MV-4-11 (cell line): ENCODE data around the gene TMEM42.

Source experiments
- DNase-seq: peaks from one replicate; lab custom pipeline; 2025; lab: John Stamatoyannopoulos, UW

The TMEM42 gene

DNA sequence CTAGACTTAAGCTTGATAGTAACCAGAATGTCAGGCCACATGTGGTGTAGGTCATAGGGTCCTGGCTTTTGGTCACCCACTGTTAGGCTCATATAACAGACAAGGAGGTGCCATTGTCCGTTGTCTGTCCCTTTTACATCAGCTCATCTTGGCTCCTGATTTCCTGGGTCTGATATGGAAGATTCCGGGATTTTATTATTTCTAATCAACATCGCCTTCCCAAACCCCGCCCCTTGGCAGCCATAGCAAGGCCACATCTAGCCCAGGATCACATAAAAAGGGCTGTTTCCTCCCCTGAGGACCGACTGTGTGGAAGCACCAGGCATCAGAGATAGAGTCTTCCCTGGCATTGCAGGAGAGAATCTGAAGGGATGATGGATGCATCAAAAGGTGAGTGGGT, 12.6 kb downstream of the TMEM42 start, which contains the start of gene TGM4:
TGM4 (plus strand) TSS at position 301 of the 400 bp plus-strand sequence; CDS start at position 372, 71 bp downstream.
- no peak for DNase-seq

DNA sequence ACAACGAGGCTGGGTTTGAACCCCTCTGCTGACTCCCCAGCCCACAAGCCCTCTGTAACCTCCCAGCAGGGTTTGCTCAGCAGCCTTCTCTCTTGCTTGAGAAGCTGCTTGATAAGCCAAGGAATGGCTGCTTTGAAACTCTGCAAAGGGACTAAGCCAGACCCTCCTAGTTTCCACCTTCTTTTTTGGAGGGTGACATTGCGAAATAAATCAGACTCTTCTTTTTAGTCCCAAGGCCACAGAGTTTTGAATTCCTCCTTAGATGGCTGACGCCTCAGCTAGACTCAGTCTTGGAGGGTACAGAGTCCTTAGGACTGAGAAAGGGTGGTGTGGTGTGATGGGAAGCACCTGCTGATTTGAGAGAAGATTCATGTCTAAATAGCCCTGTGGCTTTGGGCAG, 13.9 kb downstream of the TMEM42 start:
- DNase-seq, result no peak

DNA sequence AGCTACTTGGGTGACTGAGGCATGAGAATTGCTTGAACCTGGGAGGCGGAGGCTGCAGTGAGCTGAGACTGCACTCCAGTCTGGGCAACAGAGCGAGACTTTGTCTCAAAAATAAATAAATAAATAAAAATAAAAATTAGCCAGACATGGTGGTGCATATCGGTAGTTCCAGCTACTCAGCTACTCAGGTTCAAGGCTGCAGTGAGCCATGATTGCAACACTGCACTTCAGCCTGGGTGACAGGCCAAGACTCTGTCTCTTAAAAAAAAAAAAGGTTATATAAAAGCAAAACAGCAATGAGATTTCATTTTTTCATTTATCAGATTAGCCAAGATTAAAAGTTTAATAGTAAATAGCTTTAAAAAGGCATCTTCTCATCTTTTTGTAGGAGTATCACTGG, 15.6 kb downstream of the TMEM42 start:
- DNase-seq, result no peak

DNA sequence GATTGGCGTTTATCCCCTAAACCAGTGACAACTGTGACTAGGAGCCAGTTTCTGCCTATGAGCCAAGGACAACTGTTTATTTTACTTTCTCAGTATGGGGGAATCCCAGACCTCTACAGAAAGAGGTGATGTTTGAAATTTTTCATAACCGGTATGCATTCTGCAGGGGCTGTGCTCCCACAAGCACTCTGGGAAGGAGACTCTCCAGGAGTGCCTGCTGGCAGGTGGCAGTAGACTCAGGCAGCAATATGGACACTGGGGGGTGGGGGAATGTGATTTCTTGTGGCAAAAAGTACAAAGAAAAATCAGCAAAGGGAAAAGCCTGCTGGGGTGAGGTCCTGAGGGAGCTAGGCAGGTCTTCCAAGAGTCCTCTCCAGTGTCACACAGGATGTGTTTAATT, 18.6 kb downstream of the TMEM42 start:
- no peak for DNase-seq

- no peak for DNase-seq
Measured at GRCh38 chr3:44883213-44883955, 21.7 kb downstream of the TMEM42 start.

GRCh38 chr3:44883999-44884431, 22.3 kb downstream of the TMEM42 start:
- DNase-seq, result no peak

DNA sequence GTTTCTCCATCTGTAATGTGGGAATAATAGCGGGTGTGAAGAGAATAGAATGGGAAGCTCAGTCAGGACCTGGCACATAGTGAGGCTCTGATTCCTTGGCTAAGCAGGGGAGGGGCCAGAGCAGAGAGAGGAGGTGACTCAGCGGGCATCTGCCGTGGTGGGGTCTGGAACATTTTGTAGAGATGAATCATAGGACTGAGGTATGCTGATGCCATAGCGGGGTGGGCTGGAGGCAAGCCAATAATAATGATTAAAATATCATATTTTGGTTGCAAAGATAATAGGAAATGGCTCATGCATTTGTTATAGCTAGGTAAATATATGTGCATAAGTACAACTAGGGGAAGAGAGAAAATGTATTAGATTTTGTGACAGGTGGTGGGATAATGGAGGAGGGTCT, 23.9 kb downstream of the TMEM42 start:
- no peak for DNase-seq

- DNase-seq, result no peak
Measured at GRCh38 chr3:44886561-44886960, 24.8 kb downstream of the TMEM42 start.

GRCh38 chr3:44887101-44887500, 25.4 kb downstream of the TMEM42 start:
- no peak for DNase-seq

DNA sequence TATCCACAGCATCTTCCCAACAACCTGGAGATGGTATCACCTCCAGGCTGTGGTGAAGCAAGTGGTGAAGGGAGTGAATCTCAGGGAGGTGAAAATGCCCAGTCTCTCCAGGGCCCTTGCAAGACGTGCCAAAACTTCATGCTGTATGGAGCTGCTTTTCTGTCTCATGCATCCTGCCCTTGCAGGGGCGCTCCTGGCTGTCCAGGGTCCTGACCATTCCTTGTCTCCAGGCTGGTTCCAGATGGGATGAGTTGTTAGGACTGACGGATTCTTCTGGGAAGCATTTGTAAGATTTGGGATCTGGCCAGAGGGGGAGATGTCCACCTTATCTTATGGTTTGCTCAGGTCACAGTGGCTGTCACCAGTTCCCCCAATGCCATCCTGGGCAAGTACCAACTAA, 28.5 kb downstream of the TMEM42 start:
- no peak for DNase-seq

- DNase-seq, result peak; percentile 72
Measured at GRCh38 chr3:44890852-44891251, 29.1 kb downstream of the TMEM42 start.

DNA sequence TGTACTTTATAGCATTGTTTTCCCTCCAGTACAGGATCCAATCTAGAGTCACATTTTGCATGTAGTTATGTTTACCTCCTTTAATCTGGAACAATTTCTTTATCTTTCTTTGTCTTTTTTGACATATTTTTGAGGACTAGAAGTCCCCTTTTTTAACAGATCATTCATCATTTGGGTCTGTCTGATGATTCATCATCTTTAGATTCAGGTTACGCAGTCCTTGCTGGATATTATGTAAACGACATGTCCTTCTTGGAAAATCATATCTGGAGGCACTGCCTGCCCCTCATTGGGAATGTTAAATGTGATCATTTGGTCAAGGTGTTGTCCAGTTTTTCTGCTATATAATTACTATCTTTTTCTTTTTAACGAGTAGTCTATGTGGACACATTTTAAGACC, 31.0 kb downstream of the TMEM42 start:
- no peak for DNase-seq

DNA sequence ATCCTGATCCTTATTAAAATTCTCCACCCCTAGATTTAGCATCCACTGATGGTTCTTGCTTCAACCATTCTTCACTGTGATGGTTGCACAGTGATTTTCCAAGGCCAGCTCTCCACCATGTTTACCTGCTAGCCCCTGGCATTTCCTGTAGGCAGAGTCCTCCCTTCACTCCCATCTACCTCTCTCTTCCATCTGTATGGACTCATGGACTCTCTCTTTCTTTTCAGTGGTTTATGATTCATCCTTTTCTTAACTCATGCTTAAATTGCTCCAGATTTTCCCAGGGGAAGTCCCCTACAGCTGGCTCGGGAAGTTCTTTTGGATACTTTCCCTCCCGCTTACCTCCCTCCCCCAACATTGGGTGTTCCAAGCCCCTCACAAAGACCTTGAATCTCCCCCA, 31.4 kb downstream of the TMEM42 start:
- DNase-seq, result no peak

- DNase-seq, result no peak
Measured at GRCh38 chr3:44894485-44894884, 32.8 kb downstream of the TMEM42 start.

DNA sequence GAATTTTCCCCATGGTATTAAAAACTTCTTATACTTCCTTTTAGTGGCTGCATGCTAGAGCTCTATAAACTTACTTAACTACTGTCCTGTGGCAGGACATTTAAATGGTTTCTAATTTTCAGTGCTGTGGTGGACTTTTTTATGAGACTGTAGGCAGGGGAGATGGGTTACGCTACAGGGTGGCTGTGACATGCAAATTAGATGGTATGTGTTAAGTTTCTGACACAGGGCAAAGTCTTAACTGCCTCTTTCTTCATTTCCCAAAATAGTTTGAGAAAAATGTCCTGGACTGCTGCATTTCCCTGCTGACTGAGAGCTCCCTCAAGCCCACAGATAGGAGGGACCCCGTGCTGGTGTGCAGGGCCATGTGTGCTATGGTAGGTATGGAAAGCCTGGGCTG, 34.7 kb downstream of the TMEM42 start:
- peak; percentile 49 for DNase-seq

- DNase-seq, result no peak
Measured at GRCh38 chr3:44899683-44900367, 38.1 kb downstream of the TMEM42 start.

DNA sequence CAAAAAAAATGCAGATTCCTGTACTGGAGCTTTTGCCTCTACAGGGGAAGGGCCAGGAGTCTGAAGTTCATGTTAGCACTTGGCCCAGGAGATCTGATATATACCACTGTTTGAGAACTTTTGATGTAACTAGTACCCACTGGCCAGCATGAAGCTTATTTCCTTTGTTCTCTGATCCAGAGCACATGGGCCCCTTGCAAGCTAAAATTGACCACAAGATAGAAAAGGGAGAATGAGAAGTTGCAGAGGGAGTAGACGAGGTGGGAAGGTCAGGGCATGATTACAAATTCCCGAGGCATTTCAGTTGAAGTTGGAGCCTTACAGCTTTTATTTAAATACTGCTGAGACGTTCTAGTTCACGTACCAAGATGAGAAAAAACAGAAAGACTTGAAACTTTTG, 40.9 kb downstream of the TMEM42 start:
- DNase-seq, result peak; percentile 7

DNA sequence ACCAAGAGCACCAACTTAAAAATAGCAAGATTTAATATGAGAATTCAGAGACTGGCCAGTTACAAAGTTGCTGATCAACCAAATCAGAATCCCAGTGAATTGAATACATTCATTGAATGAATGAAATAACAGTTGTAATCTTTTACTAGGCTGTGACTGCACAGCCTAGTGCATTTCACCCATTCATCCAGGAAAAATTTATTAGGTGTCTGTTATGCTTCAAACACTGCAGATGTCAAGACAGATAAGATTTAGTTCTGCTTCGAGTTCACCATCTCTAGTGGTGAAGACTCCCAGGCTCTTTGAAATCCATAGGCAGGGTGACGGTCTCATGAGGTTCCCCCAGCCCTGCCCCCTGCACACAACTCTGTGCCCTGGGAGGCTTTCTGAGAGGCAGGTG, 41.6 kb downstream of the TMEM42 start:
- no peak for DNase-seq

DNA sequence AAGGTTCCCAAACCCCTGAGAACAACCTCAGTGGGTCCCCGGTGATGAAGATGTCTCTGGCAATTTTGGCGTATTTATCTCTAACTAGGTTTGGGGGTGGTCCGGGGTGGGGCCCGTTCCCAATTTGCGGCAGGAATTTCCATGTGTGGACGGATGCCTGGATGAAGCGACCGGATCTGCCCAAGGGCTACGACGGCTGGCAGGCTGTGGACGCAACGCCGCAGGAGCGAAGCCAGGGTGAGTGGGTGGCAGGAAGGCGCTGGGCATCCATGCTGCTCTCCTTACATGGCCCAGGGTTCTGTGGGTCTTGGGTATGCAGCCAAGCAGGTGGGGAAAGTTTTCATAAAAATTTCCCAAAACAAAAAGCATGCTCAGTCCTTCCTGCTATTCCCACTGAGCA, 42.0 kb downstream of the TMEM42 start:
- DNase-seq, result no peak

GRCh38 chr3:44905446-44906157, 43.9 kb downstream of the TMEM42 start:
- DNase-seq, result no peak

DNA sequence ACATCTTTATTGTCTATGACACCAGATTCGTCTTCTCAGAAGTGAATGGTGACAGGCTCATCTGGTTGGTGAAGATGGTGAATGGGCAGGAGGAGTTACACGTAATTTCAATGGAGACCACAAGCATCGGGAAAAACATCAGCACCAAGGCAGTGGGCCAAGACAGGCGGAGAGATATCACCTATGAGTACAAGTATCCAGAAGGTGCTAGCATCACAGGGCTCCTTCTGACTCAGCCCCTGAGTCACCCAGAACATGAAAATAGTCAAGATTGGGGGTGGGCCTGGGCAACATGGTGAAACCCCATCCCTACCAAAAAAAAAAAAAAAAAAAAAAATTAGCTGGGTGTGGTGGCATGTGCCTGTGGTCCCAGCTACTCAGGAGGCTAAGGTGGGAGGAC, 45.3 kb downstream of the TMEM42 start:
- DNase-seq, result no peak

DNA sequence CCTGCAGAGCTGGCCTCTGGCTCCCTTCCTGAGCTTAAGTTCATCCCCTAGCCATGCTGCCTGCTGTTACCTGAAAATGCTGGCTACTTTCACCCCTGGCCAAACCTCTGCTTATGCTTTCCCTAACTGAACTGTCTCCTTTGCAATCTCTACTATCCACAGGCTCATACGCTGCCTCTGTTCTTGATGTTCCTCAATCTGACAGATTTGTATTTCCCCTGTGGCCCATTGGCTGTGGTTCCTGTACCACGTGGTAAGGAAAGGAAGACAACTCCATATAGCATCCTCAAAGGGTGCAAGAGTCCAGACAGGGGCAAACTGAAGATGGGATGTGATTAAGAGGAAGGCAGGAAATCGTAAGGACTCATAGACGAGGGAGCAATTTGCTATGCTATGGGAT, 45.9 kb downstream of the TMEM42 start:
- no peak for DNase-seq

- DNase-seq, result no peak
Measured at GRCh38 chr3:44909063-44909462, 47.4 kb downstream of the TMEM42 start.
